Measurements from ENCODE around the gene RAB3D.

RAB3D gene

DNA sequence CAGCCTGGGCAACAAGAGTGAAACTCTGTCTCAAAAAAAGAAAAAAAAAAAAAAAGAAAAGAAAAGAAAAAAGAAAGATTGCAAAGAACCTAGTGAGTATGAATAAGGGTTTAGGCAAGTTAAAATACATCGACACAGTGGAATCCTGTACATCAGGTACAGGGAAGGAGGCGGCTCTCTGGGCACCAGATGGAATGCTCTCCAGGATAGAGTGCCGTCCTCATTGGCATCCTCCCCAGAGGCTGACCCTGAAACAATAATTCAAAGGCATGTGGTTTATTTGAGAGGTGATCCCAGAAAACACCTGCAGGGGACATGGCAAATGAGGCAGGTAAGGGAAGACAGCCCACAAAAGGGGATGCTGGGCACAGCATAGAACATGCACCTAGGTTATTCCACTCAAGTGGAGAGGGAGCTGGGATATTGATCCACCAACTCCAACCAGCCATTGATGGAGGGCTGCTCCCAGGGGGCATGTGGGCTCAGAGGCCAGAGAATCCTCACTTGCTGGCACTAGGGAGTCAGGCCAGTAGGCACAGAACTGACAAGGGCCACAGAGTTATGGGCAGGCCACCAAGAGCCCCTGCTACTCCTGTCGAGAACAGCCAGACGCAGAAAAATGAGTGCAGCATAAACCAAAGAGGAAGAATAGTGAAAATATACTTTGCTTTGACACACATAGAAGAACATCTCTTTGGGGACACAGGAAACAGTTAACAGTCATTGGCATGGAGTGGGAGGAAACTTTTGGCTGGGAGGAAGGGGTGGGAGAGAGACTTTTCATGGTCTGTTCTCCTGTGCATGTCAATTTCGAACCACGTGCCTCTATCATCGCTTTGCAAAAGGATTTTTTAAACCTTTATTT, 39.3 kb downstream of the RAB3D start:
- H3K79me1 ChIP-seq (ENCODE audit: low read length): no peaks in the 10 kb centered on the region
- no peak overlapping the region for H4K91ac ChIP-seq (ENCODE audit: low read depth, low read length)
- WGBS (ENCODE audit: extremely low coverage, insufficient coverage, insufficient read length): no CpG with 5 or more reads among the region's 8 CpGs
- H3K23ac ChIP-seq (ENCODE audit: low read length): no peak overlapping the region
- H2BK120ac ChIP-seq (ENCODE audit: insufficient read depth, low read length, poor library complexity): no peak overlapping the region
- H3K4me1 ChIP-seq (ENCODE audit: control insufficient read depth in 1 of 2, insufficient read depth in 2 of 2, low read length in 2 of 2): no peaks in the 10 kb centered on the region
- no peak overlapping the region for H3K14ac ChIP-seq (ENCODE audit: low read length)
- H3K36me3 ChIP-seq (ENCODE audit: control insufficient read depth in 1 of 2, insufficient read depth in 2 of 2, low read length in 2 of 2): no peaks in the 10 kb centered on the region
- H3K9me3 ChIP-seq (ENCODE audit: insufficient read depth, low read depth, low read length): peaks cover 4% of the 10 kb centered on the region
- H2BK12ac ChIP-seq (ENCODE audit: low read length): no peak overlapping the region
- H3K79me2 ChIP-seq (ENCODE audit: control insufficient read depth, insufficient read depth, low read length, poor library complexity): no peaks in the 10 kb centered on the region
- no peak overlapping the region for H3K4me3 ChIP-seq (ENCODE audit: low read depth, low read length)
- H2BK5ac ChIP-seq (ENCODE audit: low read depth, low read length, poor library complexity): no peak overlapping the region
- H3K4ac ChIP-seq (ENCODE audit: low read depth, low read length): no peak overlapping the region
- no peak overlapping the region for H3K27ac ChIP-seq (ENCODE audit: low read depth, low read length)
- H3K9ac ChIP-seq (ENCODE audit: low read length): no peak overlapping the region
- no peak overlapping the region for H2AK5ac ChIP-seq (ENCODE audit: low read length)
- no peaks in the 10 kb centered on the region for H3K27me3 ChIP-seq (ENCODE audit: insufficient read depth, low read length)
- H3K18ac ChIP-seq (ENCODE audit: low read length): no peak overlapping the region
- no peak overlapping the region for H4K8ac ChIP-seq (ENCODE audit: low read depth, low read length)
- H4K12ac ChIP-seq (ENCODE audit: low read depth, low read length): no peak overlapping the region
- no peak for DNase-seq
- H2AFZ ChIP-seq (ENCODE audit: insufficient read depth, low read length, poor library complexity): no peak overlapping the region
- no peak overlapping the region for H3K4me2 ChIP-seq (ENCODE audit: low read length)

GRCh38 chr19:11296264-11296663, 43.2 kb downstream of the RAB3D start:
- H4K8ac ChIP-seq (ENCODE audit: low read depth, low read length): no peak overlapping the region
- no peak overlapping the region for H3K9ac ChIP-seq (ENCODE audit: low read length)
- peaks cover 2% of the 10 kb centered on the region for H3K79me1 ChIP-seq (ENCODE audit: low read length)
- H4K91ac ChIP-seq (ENCODE audit: low read depth, low read length): no peak overlapping the region
- H4K12ac ChIP-seq (ENCODE audit: low read depth, low read length): no peak overlapping the region
- no peak overlapping the region for H2BK12ac ChIP-seq (ENCODE audit: low read length)
- H3K18ac ChIP-seq (ENCODE audit: low read length): no peak overlapping the region
- no peak for DNase-seq
- no peak overlapping the region for H3K23ac ChIP-seq (ENCODE audit: low read length)
- no peak overlapping the region for H3K4ac ChIP-seq (ENCODE audit: low read depth, low read length)
- H3K4me3 ChIP-seq (ENCODE audit: low read depth, low read length): no peak overlapping the region
- no peak overlapping the region for H2BK120ac ChIP-seq (ENCODE audit: insufficient read depth, low read length, poor library complexity)
- H3K9me3 ChIP-seq (ENCODE audit: insufficient read depth, low read depth, low read length): peaks cover 4% of the 10 kb centered on the region
- H2BK5ac ChIP-seq (ENCODE audit: low read depth, low read length, poor library complexity): no peak overlapping the region
- H3K36me3 ChIP-seq (ENCODE audit: control insufficient read depth in 1 of 2, insufficient read depth in 2 of 2, low read length in 2 of 2): no peaks in the 10 kb centered on the region
- WGBS (ENCODE audit: extremely low coverage, insufficient coverage, insufficient read length): no CpG with 5 or more reads among the region's 7 CpGs
- H2AK5ac ChIP-seq (ENCODE audit: low read length): no peak overlapping the region
- no peak overlapping the region for H2AFZ ChIP-seq (ENCODE audit: insufficient read depth, low read length, poor library complexity)
- H3K27ac ChIP-seq (ENCODE audit: low read depth, low read length): no peak overlapping the region
- peaks cover 2 to 3% of the 10 kb centered on the region in 2 experiments for H3K4me1 ChIP-seq (ENCODE audit: control insufficient read depth in 1 of 2, insufficient read depth in 2 of 2, low read length in 2 of 2)
- H3K4me2 ChIP-seq (ENCODE audit: low read length): no peak overlapping the region
- H3K14ac ChIP-seq (ENCODE audit: low read length): no peak overlapping the region
- peaks cover 2% of the 10 kb centered on the region for H3K79me2 ChIP-seq (ENCODE audit: control insufficient read depth, insufficient read depth, low read length, poor library complexity)
- no peaks in the 10 kb centered on the region for H3K27me3 ChIP-seq (ENCODE audit: insufficient read depth, low read length)

- Histone ChIP-seq H3K79me1 (ENCODE audit: low read length) (peaks cover 2% of the 10 kb centered on the region), H3K4me1 (ENCODE audit: control insufficient read depth in 1 of 2, insufficient read depth in 2 of 2, low read length in 2 of 2) (peaks cover 2 to 3% of the 10 kb centered on the region in 2 experiments), H4K91ac (ENCODE audit: low read depth, low read length) (no peak within 1 kb of the TSS), H4K12ac (ENCODE audit: low read depth, low read length) (no peak within 1 kb of the TSS), H4K8ac (ENCODE audit: low read depth, low read length) (no peak within 1 kb of the TSS), H3K36me3 (ENCODE audit: control insufficient read depth in 1 of 2, insufficient read depth in 2 of 2, low read length in 2 of 2) (no peaks in the 10 kb centered on the region), H3K4me2 (ENCODE audit: low read length) (no peak within 1 kb of the TSS), H2BK5ac (ENCODE audit: low read depth, low read length, poor library complexity) (no peak within 1 kb of the TSS), H2BK12ac (ENCODE audit: low read length) (no peak within 1 kb of the TSS), H3K27me3 (ENCODE audit: insufficient read depth, low read length) (no peaks in the 10 kb centered on the region), H2AFZ (ENCODE audit: insufficient read depth, low read length, poor library complexity) (no peak within 1 kb of the TSS), H3K79me2 (ENCODE audit: control insufficient read depth, insufficient read depth, low read length, poor library complexity) (peaks cover 2% of the 10 kb centered on the region), H3K27ac (ENCODE audit: low read depth, low read length) (no peak within 1 kb of the TSS), H2AK5ac (ENCODE audit: low read length) (no peak within 1 kb of the TSS), H3K4me3 (ENCODE audit: low read depth, low read length) (no peak within 1 kb of the TSS), H3K18ac (ENCODE audit: low read length) (no peak within 1 kb of the TSS), H3K14ac (ENCODE audit: low read length) (no peak within 1 kb of the TSS), H3K23ac (ENCODE audit: low read length) (no peak within 1 kb of the TSS), H3K9ac (ENCODE audit: low read length) (no peak within 1 kb of the TSS), H3K9me3 (ENCODE audit: insufficient read depth, low read depth, low read length) (peaks cover under 1% of the 10 kb centered on the region), H2BK120ac (ENCODE audit: insufficient read depth, low read length, poor library complexity) (no peak within 1 kb of the TSS), H3K4ac (ENCODE audit: low read depth, low read length) (no peak within 1 kb of the TSS)
- no CpG with 5 or more reads among the region's 8 CpGs for WGBS (ENCODE audit: extremely low coverage, insufficient coverage, insufficient read length)
- DNase-seq: no peak
Observed at GRCh38 chr19:11295665-11296245, 43.7 kb downstream of the RAB3D start, which contains the start of gene TSPAN16. Gene TSPAN16 (plus strand): TSS chr19:11296160. CDS start chr19:11296298, 138 bp downstream.

DNA sequence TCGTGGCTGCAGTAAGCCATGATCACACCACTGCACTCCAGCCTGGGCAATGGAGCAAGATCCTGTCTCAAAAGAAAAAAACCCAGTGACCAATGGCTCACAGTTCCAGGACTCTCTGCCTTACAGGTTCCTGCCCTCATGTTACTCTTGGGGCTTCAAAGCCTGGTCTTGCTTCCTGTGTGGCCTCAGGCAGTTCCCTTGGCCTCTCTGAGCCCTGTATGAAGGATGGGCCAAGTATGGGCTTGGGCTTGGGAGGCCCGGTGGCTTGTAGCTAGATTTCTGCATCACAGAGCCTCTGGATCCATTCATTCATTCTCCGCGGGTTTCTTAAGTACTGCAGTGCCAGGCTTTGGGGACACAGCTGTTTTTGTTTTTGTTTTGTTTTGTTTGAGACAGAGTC, 44.3 kb downstream of the RAB3D start:
- H4K91ac ChIP-seq (ENCODE audit: low read depth, low read length): no peak overlapping the region
- H4K12ac ChIP-seq (ENCODE audit: low read depth, low read length): no peak overlapping the region
- DNase-seq: no peak
- peaks cover 2 to 3% of the 10 kb centered on the region in 2 experiments for H3K4me1 ChIP-seq (ENCODE audit: control insufficient read depth in 1 of 2, insufficient read depth in 2 of 2, low read length in 2 of 2)
- H2AFZ ChIP-seq (ENCODE audit: insufficient read depth, low read length, poor library complexity): no peak overlapping the region
- H3K79me1 ChIP-seq (ENCODE audit: low read length): peaks cover 2% of the 10 kb centered on the region
- H3K14ac ChIP-seq (ENCODE audit: low read length): no peak overlapping the region
- H3K79me2 ChIP-seq (ENCODE audit: control insufficient read depth, insufficient read depth, low read length, poor library complexity): peaks cover 2% of the 10 kb centered on the region
- H2BK5ac ChIP-seq (ENCODE audit: low read depth, low read length, poor library complexity): no peak overlapping the region
- no peak overlapping the region for H2BK120ac ChIP-seq (ENCODE audit: insufficient read depth, low read length, poor library complexity)
- no peak overlapping the region for H4K8ac ChIP-seq (ENCODE audit: low read depth, low read length)
- no peaks in the 10 kb centered on the region for H3K36me3 ChIP-seq (ENCODE audit: control insufficient read depth in 1 of 2, insufficient read depth in 2 of 2, low read length in 2 of 2)
- H3K27ac ChIP-seq (ENCODE audit: low read depth, low read length): no peak overlapping the region
- no peak overlapping the region for H3K18ac ChIP-seq (ENCODE audit: low read length)
- no peak overlapping the region for H3K23ac ChIP-seq (ENCODE audit: low read length)
- H3K4ac ChIP-seq (ENCODE audit: low read depth, low read length): no peak overlapping the region
- no peaks in the 10 kb centered on the region for H3K9me3 ChIP-seq (ENCODE audit: insufficient read depth, low read depth, low read length)
- no peak overlapping the region for H3K9ac ChIP-seq (ENCODE audit: low read length)
- H3K4me3 ChIP-seq (ENCODE audit: low read depth, low read length): no peak overlapping the region
- H3K27me3 ChIP-seq (ENCODE audit: insufficient read depth, low read length): no peaks in the 10 kb centered on the region
- no peak overlapping the region for H2BK12ac ChIP-seq (ENCODE audit: low read length)
- H3K4me2 ChIP-seq (ENCODE audit: low read length): no peak overlapping the region
- no CpG with 5 or more reads among the region's 4 CpGs for WGBS (ENCODE audit: extremely low coverage, insufficient coverage, insufficient read length)
- H2AK5ac ChIP-seq (ENCODE audit: low read length): no peak overlapping the region

Data from trophoblast cell (in vitro differentiated cells and primary cell).